ENCODE data around the gene POLE3.
"Not testable (repeated sequence)": the region's sequence is repeated elsewhere in the genome, so short reads cannot be mapped to it uniquely, and the experiment has no call there.

Gene POLE3

GRCh38 chr9:113410207-113410864, at the start of gene POLE3, which contains the start of gene C9orf43:
POLE3 (minus strand) TSS chr9:113410675; CDS start chr9:113410293, 382 bp downstream.
C9orf43 (plus strand) TSS chr9:113410747; CDS start chr9:113413494, 2,747 bp downstream.
- peaks cover 6% of the 10 kb centered on the region for H3K36me3 ChIP-seq (ENCODE audit: control insufficient read depth, insufficient read depth, low read length)
- H3K4me1 ChIP-seq (ENCODE audit: control insufficient read depth, insufficient read depth, low read length): peaks cover 5% of the 10 kb centered on the region

GRCh38 chr9:113456235-113456634, 45.8 kb upstream of the POLE3 start:
- H3K4me3 ChIP-seq (ENCODE audit: low read length): no peak overlapping the region
- H3K27me3 ChIP-seq (ENCODE audit: control insufficient read depth, insufficient read depth, low read length): no peaks in the 10 kb centered on the region
- no peaks in the 10 kb centered on the region for H3K36me3 ChIP-seq (ENCODE audit: control insufficient read depth, insufficient read depth, low read length)
- peak overlapping the region; percentile 85 for H3K27ac ChIP-seq (ENCODE audit: low read depth, low read length)
- no peak overlapping the region for H3K9ac ChIP-seq (ENCODE audit: low read length)
- peaks cover 19% of the 10 kb centered on the region for H3K4me1 ChIP-seq (ENCODE audit: control insufficient read depth, insufficient read depth, low read length)

More at GRCh38 chr9:113410207-113410864, at the start of gene POLE3, which contains the start of gene C9orf43:
- Histone ChIP-seq H3K4me3 (ENCODE audit: low read length) (peak within 1 kb of the TSS; percentile 93), H3K9ac (ENCODE audit: low read length) (peak within 1 kb of the TSS; percentile 95), H3K27ac (ENCODE audit: low read depth, low read length) (peak within 1 kb of the TSS; percentile 99), H3K27me3 (ENCODE audit: control insufficient read depth, insufficient read depth, low read length) (no peaks in the 10 kb centered on the region)

- Histone ChIP-seq H3K27me3 (ENCODE audit: control insufficient read depth, insufficient read depth, low read length) (no peaks in the 10 kb centered on the region), H3K36me3 (ENCODE audit: control insufficient read depth, insufficient read depth, low read length) (no peaks in the 10 kb centered on the region), H3K27ac (ENCODE audit: low read depth, low read length) (peak overlapping the region; percentile 85), H3K4me1 (ENCODE audit: control insufficient read depth, insufficient read depth, low read length) (peaks cover 19% of the 10 kb centered on the region), H3K4me3 (ENCODE audit: low read length) (no peak overlapping the region), H3K9ac (ENCODE audit: low read length) (no peak overlapping the region)
Measured at GRCh38 chr9:113454914-113455761, 44.7 kb upstream of the POLE3 start.

- no peaks in the 10 kb centered on the region for H3K36me3 ChIP-seq (ENCODE audit: control insufficient read depth, insufficient read depth, low read length)
- no peak overlapping the region for H3K4me3 ChIP-seq (ENCODE audit: low read length)
- H3K9ac ChIP-seq (ENCODE audit: low read length): no peak overlapping the region
- H3K27me3 ChIP-seq (ENCODE audit: control insufficient read depth, insufficient read depth, low read length): no peaks in the 10 kb centered on the region
- H3K4me1 ChIP-seq (ENCODE audit: control insufficient read depth, insufficient read depth, low read length): peaks cover 19% of the 10 kb centered on the region
- H3K27ac ChIP-seq (ENCODE audit: low read depth, low read length): no peak overlapping the region
Measured at GRCh38 chr9:113452113-113452605, 41.7 kb upstream of the POLE3 start.

- no peaks in the 10 kb centered on the region for H3K36me3 ChIP-seq (ENCODE audit: control insufficient read depth, insufficient read depth, low read length)
- H3K4me1 ChIP-seq (ENCODE audit: control insufficient read depth, insufficient read depth, low read length): no peaks in the 10 kb centered on the region
- H3K27me3 ChIP-seq (ENCODE audit: control insufficient read depth, insufficient read depth, low read length): no peaks in the 10 kb centered on the region
- no peak overlapping the region for H3K9ac ChIP-seq (ENCODE audit: low read length)
- H3K4me3 ChIP-seq (ENCODE audit: low read length): no peak overlapping the region
- no peak overlapping the region for H3K27ac ChIP-seq (ENCODE audit: low read depth, low read length)
Measured at GRCh38 chr9:113449376-113449775, 38.9 kb upstream of the POLE3 start.

GRCh38 chr9:113446323-113446740, 35.9 kb upstream of the POLE3 start:
- Histone ChIP-seq H3K9ac (ENCODE audit: low read length) (no peak overlapping the region), H3K36me3 (ENCODE audit: control insufficient read depth, insufficient read depth, low read length) (no peaks in the 10 kb centered on the region), H3K4me3 (ENCODE audit: low read length) (no peak overlapping the region), H3K4me1 (ENCODE audit: control insufficient read depth, insufficient read depth, low read length) (no peaks in the 10 kb centered on the region), H3K27me3 (ENCODE audit: control insufficient read depth, insufficient read depth, low read length) (no peaks in the 10 kb centered on the region), H3K27ac (ENCODE audit: low read depth, low read length) (no peak overlapping the region)

GRCh38 chr9:113444736-113445135, 34.3 kb upstream of the POLE3 start:
- Histone ChIP-seq H3K4me3 (ENCODE audit: low read length) (no peak overlapping the region), H3K9ac (ENCODE audit: low read length) (no peak overlapping the region), H3K27me3 (ENCODE audit: control insufficient read depth, insufficient read depth, low read length) (no peaks in the 10 kb centered on the region), H3K36me3 (ENCODE audit: control insufficient read depth, insufficient read depth, low read length) (no peaks in the 10 kb centered on the region), H3K27ac (ENCODE audit: low read depth, low read length) (no peak overlapping the region), H3K4me1 (ENCODE audit: control insufficient read depth, insufficient read depth, low read length) (no peaks in the 10 kb centered on the region)

- not testable (repeated sequence) for H3K27me3 ChIP-seq (ENCODE audit: control insufficient read depth, insufficient read depth, low read length); H3K36me3 ChIP-seq (ENCODE audit: control insufficient read depth, insufficient read depth, low read length); H3K9ac ChIP-seq (ENCODE audit: low read length); H3K27ac ChIP-seq (ENCODE audit: low read depth, low read length); H3K4me3 ChIP-seq (ENCODE audit: low read length); H3K4me1 ChIP-seq (ENCODE audit: control insufficient read depth, insufficient read depth, low read length)
Measured at GRCh38 chr9:113437716-113438115, 27.2 kb upstream of the POLE3 start.

GRCh38 chr9:113436728-113437515, 26.4 kb upstream of the POLE3 start:
- no peaks in the 10 kb centered on the region for H3K36me3 ChIP-seq (ENCODE audit: control insufficient read depth, insufficient read depth, low read length)
- H3K4me3 ChIP-seq (ENCODE audit: low read length): no peak overlapping the region
- no peaks in the 10 kb centered on the region for H3K4me1 ChIP-seq (ENCODE audit: control insufficient read depth, insufficient read depth, low read length)
- H3K9ac ChIP-seq (ENCODE audit: low read length): no peak overlapping the region
- no peaks in the 10 kb centered on the region for H3K27me3 ChIP-seq (ENCODE audit: control insufficient read depth, insufficient read depth, low read length)
- H3K27ac ChIP-seq (ENCODE audit: low read depth, low read length): no peak overlapping the region

- H3K36me3 ChIP-seq (ENCODE audit: control insufficient read depth, insufficient read depth, low read length): no peaks in the 10 kb centered on the region
- H3K27ac ChIP-seq (ENCODE audit: low read depth, low read length): no peak overlapping the region
- no peak overlapping the region for H3K9ac ChIP-seq (ENCODE audit: low read length)
- no peak overlapping the region for H3K4me3 ChIP-seq (ENCODE audit: low read length)
- H3K4me1 ChIP-seq (ENCODE audit: control insufficient read depth, insufficient read depth, low read length): no peaks in the 10 kb centered on the region
- H3K27me3 ChIP-seq (ENCODE audit: control insufficient read depth, insufficient read depth, low read length): no peaks in the 10 kb centered on the region
Measured at GRCh38 chr9:113431191-113431590, 20.7 kb upstream of the POLE3 start.

- H3K36me3 ChIP-seq (ENCODE audit: control insufficient read depth, insufficient read depth, low read length): no peaks in the 10 kb centered on the region
- no peak overlapping the region for H3K9ac ChIP-seq (ENCODE audit: low read length)
- no peaks in the 10 kb centered on the region for H3K4me1 ChIP-seq (ENCODE audit: control insufficient read depth, insufficient read depth, low read length)
- no peak overlapping the region for H3K27ac ChIP-seq (ENCODE audit: low read depth, low read length)
- no peaks in the 10 kb centered on the region for H3K27me3 ChIP-seq (ENCODE audit: control insufficient read depth, insufficient read depth, low read length)
- H3K4me3 ChIP-seq (ENCODE audit: low read length): no peak overlapping the region
Measured at GRCh38 chr9:113428062-113428615, 17.7 kb upstream of the POLE3 start.

- Histone ChIP-seq H3K36me3 (ENCODE audit: control insufficient read depth, insufficient read depth, low read length) (no peaks in the 10 kb centered on the region), H3K27ac (ENCODE audit: low read depth, low read length) (no peak overlapping the region), H3K9ac (ENCODE audit: low read length) (no peak overlapping the region), H3K4me1 (ENCODE audit: control insufficient read depth, insufficient read depth, low read length) (no peaks in the 10 kb centered on the region), H3K4me3 (ENCODE audit: low read length) (no peak overlapping the region), H3K27me3 (ENCODE audit: control insufficient read depth, insufficient read depth, low read length) (no peaks in the 10 kb centered on the region)
Measured at GRCh38 chr9:113427629-113428028, 17.2 kb upstream of the POLE3 start.
